ENCODE results near the gene PRKAB2. TPM values are rescaled to one million over a fixed set of nuclear protein-coding genes. Genes with fewer than 3 reads are reported as not detected.

PRKAB2 gene
- total and polyA plus RNA-seq, 9 of the 15 experiments (the other 6 are each of a cell fraction or from before 2014, with no cell fraction given): 2.3 to 20.8 (median 7.9) TPM

DNA sequence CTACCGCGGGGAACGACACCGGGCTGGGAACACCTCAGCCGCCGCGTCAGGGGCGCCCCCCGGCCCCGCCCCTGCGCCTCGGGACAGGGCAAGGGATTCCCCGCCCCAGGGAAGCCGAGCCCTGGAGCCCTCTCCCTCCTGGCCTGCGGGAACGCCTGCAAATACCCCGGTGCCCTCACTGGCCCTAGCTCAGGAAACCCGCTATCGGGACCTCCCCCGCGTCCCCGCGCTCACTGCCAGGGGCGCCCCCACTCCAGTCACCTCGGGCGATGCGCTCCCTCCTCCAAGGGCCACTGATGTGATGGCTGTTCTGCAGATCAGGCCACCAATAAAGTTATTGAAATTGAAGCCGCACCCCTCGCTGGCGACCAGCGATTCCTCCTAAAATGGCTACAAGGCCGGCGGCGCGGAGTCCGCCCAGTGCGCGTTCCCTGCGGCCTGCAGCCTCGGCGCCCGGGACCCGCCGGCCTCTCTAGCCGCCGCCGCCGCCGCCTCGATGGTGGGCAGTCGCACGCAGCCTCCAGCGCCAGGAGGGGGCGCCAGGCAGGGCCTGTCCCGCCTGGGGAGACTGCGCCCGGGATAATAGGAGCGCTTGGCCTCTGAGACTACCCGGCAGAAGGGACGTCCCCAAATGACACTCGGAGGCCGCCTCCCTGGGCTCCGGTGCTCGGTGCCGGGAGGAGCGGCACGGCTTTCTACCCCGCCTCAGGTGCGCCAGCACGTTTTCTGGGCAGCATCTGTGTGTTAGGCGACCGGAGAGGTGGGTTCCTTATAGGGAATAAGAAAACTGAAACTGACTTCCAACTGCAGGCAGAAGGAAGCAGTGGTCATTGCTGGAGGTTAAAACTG, at the start of gene PRKAB2 (continued):
- TF ChIP-seq, protein P1, sequence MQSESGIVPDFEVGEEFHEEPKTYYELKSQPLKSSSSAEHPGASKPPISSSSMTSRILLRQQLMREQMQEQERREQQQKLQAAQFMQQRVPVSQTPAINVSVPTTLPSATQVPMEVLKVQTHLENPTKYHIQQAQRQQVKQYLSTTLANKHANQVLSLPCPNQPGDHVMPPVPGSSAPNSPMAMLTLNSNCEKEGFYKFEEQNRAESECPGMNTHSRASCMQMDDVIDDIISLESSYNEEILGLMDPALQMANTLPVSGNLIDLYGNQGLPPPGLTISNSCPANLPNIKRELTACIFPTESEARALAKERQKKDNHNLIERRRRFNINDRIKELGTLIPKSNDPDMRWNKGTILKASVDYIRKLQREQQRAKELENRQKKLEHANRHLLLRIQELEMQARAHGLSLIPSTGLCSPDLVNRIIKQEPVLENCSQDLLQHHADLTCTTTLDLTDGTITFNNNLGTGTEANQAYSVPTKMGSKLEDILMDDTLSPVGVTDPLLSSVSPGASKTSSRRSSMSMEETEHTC (IDR thresholded peaks at IDR 0.05): peak; percentile 60; the same call in 1 of the 2 replicates
- TF ChIP-seq ZNF445 (CRISPR knock-in tag; IDR thresholded peaks at IDR 0.05; ENCODE audit: low read depth) (no peak), PTRF (tag; IDR thresholded peaks at IDR 0.05) (no peak), FOXJ2 (tag; IDR thresholded peaks at IDR 0.05) (0 out of 2 replicates have a peak, but pooled peaks have one; percentile 58), ZNF583 (CRISPR knock-in tag; IDR thresholded peaks at IDR 0.05) (0 out of 2 replicates have a peak, but pooled peaks have one; percentile 39), YBX1 (IDR thresholded peaks at IDR 0.05) (no peak), ZNF384 (IDR thresholded peaks at IDR 0.05; ENCODE audit: low read depth, low read length) (peak; percentile 53; the same call in 1 of the 2 replicates), ILK (tag; IDR thresholded peaks at IDR 0.05; ENCODE audit: borderline replicate concordance, low read depth) (no peak), EWSR1 (IDR thresholded peaks at IDR 0.05; ENCODE audit: borderline replicate concordance, low read depth, partially characterized antibody) (no peak), MTA2 (IDR thresholded peaks at IDR 0.05; ENCODE audit: low read depth) (no peak), PTBP1 (IDR thresholded peaks at IDR 0.05; ENCODE audit: low read depth, low read length) (no peak; the same call in 1 of the 2 replicates), SMAD2 (IDR thresholded peaks at IDR 0.05; ENCODE audit: low read depth, low read length) (no peak; the same call in 1 of the 2 replicates)
- TF ChIP-seq, protein P2, sequence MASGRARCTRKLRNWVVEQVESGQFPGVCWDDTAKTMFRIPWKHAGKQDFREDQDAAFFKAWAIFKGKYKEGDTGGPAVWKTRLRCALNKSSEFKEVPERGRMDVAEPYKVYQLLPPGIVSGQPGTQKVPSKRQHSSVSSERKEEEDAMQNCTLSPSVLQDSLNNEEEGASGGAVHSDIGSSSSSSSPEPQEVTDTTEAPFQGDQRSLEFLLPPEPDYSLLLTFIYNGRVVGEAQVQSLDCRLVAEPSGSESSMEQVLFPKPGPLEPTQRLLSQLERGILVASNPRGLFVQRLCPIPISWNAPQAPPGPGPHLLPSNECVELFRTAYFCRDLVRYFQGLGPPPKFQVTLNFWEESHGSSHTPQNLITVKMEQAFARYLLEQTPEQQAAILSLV (tag; IDR thresholded peaks at IDR 0.05): no peak
- TF ChIP-seq, protein P3, sequence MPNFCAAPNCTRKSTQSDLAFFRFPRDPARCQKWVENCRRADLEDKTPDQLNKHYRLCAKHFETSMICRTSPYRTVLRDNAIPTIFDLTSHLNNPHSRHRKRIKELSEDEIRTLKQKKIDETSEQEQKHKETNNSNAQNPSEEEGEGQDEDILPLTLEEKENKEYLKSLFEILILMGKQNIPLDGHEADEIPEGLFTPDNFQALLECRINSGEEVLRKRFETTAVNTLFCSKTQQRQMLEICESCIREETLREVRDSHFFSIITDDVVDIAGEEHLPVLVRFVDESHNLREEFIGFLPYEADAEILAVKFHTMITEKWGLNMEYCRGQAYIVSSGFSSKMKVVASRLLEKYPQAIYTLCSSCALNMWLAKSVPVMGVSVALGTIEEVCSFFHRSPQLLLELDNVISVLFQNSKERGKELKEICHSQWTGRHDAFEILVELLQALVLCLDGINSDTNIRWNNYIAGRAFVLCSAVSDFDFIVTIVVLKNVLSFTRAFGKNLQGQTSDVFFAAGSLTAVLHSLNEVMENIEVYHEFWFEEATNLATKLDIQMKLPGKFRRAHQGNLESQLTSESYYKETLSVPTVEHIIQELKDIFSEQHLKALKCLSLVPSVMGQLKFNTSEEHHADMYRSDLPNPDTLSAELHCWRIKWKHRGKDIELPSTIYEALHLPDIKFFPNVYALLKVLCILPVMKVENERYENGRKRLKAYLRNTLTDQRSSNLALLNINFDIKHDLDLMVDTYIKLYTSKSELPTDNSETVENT (CRISPR knock-in tag; IDR thresholded peaks at IDR 0.05): peak; percentile 99
- TF ChIP-seq, protein P4, sequence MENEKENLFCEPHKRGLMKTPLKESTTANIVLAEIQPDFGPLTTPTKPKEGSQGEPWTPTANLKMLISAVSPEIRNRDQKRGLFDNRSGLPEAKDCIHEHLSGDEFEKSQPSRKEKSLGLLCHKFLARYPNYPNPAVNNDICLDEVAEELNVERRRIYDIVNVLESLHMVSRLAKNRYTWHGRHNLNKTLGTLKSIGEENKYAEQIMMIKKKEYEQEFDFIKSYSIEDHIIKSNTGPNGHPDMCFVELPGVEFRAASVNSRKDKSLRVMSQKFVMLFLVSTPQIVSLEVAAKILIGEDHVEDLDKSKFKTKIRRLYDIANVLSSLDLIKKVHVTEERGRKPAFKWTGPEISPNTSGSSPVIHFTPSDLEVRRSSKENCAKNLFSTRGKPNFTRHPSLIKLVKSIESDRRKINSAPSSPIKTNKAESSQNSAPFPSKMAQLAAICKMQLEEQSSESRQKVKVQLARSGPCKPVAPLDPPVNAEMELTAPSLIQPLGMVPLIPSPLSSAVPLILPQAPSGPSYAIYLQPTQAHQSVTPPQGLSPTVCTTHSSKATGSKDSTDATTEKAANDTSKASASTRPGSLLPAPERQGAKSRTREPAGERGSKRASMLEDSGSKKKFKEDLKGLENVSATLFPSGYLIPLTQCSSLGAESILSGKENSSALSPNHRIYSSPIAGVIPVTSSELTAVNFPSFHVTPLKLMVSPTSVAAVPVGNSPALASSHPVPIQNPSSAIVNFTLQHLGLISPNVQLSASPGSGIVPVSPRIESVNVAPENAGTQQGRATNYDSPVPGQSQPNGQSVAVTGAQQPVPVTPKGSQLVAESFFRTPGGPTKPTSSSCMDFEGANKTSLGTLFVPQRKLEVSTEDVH (IDR thresholded peaks at IDR 0.05; ENCODE audit: low read depth, partially characterized antibody): peak; percentile 48
- TF ChIP-seq, protein P5, sequence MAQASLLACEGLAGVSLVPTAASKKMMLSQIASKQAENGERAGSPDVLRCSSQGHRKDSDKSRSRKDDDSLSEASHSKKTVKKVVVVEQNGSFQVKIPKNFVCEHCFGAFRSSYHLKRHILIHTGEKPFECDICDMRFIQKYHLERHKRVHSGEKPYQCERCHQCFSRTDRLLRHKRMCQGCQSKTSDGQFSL (CRISPR knock-in tag; IDR thresholded peaks at IDR 0.05): 0 out of 2 replicates have a peak, but pooled peaks have one; percentile 20
- TF ChIP-seq, protein P5 (tag; IDR thresholded peaks at IDR 0.05): no peak
- TF ChIP-seq, protein P6, sequence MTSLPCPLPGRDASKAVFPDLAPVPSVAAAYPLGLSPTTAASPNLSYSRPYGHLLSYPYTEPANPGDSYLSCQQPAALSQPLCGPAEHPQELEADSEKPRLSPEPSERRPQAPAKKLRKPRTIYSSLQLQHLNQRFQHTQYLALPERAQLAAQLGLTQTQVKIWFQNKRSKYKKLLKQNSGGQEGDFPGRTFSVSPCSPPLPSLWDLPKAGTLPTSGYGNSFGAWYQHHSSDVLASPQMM (CRISPR knock-in tag; IDR thresholded peaks at IDR 0.05): no peak
